GM12875 (cell line): ENCODE measurements around the gene RASAL2.

Source experiments
- H3K4me3 ChIP-seq: one replicate; pipeline ENCODE4 v1.5.1; 2011; ENCODE audit warnings: low read depth, low read length, control low read depth
- TF ChIP-seq, protein P1 (sequence below): IDR thresholded peaks from 2 replicates; pipeline ENCODE4 v1.5.1; 2011; ENCODE audit warnings: low read depth, mild to moderate bottlenecking, control low read depth, inconsistent platforms, low read length, moderate library complexity, borderline replicate concordance; ENCODE audit not compliant: insufficient read depth

Gene RASAL2

GRCh38 chr1:178362747-178363146 is 268.8 kb downstream of the RASAL2 start:
- TF ChIP-seq, protein P1, sequence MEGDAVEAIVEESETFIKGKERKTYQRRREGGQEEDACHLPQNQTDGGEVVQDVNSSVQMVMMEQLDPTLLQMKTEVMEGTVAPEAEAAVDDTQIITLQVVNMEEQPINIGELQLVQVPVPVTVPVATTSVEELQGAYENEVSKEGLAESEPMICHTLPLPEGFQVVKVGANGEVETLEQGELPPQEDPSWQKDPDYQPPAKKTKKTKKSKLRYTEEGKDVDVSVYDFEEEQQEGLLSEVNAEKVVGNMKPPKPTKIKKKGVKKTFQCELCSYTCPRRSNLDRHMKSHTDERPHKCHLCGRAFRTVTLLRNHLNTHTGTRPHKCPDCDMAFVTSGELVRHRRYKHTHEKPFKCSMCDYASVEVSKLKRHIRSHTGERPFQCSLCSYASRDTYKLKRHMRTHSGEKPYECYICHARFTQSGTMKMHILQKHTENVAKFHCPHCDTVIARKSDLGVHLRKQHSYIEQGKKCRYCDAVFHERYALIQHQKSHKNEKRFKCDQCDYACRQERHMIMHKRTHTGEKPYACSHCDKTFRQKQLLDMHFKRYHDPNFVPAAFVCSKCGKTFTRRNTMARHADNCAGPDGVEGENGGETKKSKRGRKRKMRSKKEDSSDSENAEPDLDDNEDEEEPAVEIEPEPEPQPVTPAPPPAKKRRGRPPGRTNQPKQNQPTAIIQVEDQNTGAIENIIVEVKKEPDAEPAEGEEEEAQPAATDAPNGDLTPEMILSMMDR = no peak
- H3K4me3 ChIP-seq = no peak overlapping the region

- TF ChIP-seq, protein P1 = no peak
Observed at GRCh38 chr1:178364782-178365181, 270.9 kb downstream of the RASAL2 start.

DNA sequence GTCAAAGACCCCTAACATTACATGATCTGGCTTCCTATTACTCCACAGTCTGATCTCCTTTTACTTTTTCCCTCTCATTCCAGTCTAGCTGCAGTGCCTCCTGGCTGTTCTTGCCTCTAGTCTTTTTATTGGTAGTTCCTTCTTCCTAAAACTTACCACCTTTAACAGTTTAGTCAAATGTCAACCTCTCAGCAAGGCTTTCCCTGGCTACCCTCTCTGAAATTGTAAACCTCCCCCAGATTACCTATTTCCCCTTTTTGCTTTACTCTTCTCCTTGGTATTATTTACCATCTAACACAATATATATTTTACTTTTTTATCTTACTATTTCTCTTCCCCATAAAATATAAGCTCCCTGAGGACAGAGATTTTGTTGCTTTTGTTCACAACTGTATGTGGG is 273.2 kb downstream of the RASAL2 start:
- no peak overlapping the region for H3K4me3 ChIP-seq
- TF ChIP-seq, protein P1 = no peak

More at GRCh38 chr1:178364782-178365181, 270.9 kb downstream of the RASAL2 start:
- H3K4me3 ChIP-seq = no peak overlapping the region

- TF ChIP-seq, protein P1 = no peak
- no peak overlapping the region for H3K4me3 ChIP-seq
Observed at GRCh38 chr1:178368208-178368607, 274.3 kb downstream of the RASAL2 start.

GRCh38 chr1:178371235-178371634 is 277.3 kb downstream of the RASAL2 start:
- no peak overlapping the region for H3K4me3 ChIP-seq
- TF ChIP-seq, protein P1 = no peak

DNA sequence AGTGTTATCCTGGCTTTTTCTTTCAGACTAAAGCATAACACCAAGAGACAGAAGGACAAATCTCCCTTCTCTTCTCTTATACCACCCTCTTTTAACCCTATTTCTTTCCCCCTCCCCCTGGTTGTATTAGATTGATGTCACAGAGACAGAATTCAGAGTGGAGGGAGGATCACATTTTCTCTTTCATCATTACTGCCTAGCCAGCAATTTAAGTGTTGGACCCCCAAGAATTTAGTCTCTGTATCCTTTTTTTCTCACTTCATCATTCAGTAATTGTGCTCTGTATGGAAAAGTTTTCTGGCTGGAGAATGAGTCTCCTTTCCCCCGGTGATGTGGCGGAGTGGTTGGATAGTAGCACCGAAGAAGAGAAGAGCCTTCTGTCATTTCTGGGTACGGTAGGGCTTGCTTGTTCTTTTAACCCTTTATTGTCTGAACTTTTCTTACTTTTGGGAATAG is 278.1 kb downstream of the RASAL2 start:
- TF ChIP-seq, protein P1 = no peak
- H3K4me3 ChIP-seq = no peak overlapping the region

DNA sequence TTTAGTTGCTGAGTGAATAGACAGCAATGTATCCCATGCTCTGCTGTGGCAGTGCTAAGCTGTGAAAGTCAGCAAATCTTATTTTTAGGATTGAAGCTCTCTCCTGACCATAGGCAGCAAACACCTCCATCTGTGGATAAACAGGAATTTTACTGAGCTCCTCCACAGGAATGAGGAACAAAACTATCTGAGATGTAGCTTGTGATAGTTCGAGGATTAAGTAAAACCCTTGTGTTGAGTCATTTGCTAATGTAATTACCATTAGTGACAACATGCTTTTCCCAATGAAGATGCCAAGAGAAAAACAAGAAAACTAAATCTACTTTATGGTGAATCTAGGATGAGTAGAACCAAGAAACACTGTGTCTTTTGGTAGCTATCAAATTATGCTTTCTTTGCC is 280.1 kb downstream of the RASAL2 start:
- TF ChIP-seq, protein P1 = no peak
- no peak overlapping the region for H3K4me3 ChIP-seq
